Stimulated activated CD8-positive, alpha-beta memory T cell treated with anti-CD3 and anti-CD28 coated beads, Interleukin-7, amount 100 ng/mL, for 1 hour (primary cell): ENCODE measurements around the gene ITGA7.

Source experiments
- DNase-seq, 2 donors: peaks; one replicate each; pipeline ENCODE4 v3.0.0-alpha.2; 2020; ENCODE audit warnings: low read depth in 2 of 2

ITGA7 gene, protein sequence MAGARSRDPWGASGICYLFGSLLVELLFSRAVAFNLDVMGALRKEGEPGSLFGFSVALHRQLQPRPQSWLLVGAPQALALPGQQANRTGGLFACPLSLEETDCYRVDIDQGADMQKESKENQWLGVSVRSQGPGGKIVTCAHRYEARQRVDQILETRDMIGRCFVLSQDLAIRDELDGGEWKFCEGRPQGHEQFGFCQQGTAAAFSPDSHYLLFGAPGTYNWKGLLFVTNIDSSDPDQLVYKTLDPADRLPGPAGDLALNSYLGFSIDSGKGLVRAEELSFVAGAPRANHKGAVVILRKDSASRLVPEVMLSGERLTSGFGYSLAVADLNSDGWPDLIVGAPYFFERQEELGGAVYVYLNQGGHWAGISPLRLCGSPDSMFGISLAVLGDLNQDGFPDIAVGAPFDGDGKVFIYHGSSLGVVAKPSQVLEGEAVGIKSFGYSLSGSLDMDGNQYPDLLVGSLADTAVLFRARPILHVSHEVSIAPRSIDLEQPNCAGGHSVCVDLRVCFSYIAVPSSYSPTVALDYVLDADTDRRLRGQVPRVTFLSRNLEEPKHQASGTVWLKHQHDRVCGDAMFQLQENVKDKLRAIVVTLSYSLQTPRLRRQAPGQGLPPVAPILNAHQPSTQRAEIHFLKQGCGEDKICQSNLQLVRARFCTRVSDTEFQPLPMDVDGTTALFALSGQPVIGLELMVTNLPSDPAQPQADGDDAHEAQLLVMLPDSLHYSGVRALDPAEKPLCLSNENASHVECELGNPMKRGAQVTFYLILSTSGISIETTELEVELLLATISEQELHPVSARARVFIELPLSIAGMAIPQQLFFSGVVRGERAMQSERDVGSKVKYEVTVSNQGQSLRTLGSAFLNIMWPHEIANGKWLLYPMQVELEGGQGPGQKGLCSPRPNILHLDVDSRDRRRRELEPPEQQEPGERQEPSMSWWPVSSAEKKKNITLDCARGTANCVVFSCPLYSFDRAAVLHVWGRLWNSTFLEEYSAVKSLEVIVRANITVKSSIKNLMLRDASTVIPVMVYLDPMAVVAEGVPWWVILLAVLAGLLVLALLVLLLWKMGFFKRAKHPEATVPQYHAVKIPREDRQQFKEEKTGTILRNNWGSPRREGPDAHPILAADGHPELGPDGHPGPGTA

DNA sequence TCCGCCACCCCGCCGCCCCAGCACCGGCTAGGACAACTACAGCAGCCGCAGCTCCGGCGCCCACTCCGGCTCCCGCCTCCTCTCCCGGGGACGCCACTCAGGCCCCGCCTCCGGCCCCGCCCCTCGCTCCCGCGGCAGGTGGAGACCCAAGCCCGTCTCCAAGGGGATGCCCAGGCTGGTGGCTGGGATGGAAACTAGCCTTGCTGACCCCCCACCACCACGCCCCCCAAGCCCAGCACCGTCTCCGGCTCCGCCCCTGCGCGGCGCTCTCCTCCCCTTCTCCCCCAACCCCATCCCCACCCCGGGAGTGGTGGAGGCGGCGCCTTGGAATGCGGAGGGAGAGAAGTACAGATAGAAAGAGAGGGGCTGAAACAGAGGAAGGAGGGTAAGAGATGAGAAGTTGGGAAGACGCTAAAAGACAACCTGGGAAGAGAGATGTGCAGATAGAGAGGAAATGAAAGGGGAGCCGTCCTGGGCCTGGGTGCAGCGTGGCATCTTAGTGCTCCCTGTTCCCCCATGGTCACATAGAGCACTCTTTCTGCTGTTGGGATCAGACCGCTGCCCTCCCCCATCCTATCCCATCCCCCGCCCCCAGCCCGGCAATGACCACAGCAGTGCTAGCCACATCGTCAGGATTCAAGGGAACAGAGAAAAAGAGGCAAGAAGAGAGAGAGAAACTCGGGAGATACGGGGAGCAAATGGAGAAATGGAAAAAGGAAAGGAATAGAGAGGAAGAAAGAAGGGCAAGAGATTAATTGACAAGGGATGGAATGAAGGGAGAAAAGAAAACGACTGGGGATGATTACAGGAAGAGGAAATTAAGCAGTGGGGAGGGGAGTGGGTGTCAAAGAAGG is at the start of gene ITGA7:
Gene ITGA7 (minus strand): TSS at position 64 of the 854 bp plus-strand sequence. CDS start 222 bp downstream, outside the sequence.
- DNase-seq = peak; percentile 24 to 46

DNA sequence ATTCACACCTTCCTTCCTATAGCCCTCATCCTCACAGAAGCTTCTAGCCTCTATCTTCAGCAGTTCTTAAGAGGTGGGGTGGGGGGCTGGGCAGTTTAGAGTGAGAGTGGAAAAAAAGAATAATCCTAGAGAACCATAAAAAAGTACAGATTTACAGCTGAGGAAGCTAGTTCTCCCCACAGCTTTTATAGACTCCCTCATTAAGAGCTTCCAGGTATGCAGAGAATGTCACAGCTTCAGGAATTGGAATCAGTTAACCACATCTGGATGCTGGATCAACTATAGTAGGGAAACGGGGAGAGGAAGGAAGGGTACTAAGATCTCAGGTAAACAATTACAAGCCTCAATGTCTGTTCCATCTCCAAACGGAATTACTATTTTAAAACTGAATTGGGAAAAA is 47.5 kb upstream of the ITGA7 start:
- no peak for DNase-seq

GRCh38 chr12:55748230-55748993 is 40.7 kb upstream of the ITGA7 start:
- DNase-seq = no peak

GRCh38 chr12:55746913-55747231 is 39.2 kb upstream of the ITGA7 start:
- DNase-seq = no peak

DNA sequence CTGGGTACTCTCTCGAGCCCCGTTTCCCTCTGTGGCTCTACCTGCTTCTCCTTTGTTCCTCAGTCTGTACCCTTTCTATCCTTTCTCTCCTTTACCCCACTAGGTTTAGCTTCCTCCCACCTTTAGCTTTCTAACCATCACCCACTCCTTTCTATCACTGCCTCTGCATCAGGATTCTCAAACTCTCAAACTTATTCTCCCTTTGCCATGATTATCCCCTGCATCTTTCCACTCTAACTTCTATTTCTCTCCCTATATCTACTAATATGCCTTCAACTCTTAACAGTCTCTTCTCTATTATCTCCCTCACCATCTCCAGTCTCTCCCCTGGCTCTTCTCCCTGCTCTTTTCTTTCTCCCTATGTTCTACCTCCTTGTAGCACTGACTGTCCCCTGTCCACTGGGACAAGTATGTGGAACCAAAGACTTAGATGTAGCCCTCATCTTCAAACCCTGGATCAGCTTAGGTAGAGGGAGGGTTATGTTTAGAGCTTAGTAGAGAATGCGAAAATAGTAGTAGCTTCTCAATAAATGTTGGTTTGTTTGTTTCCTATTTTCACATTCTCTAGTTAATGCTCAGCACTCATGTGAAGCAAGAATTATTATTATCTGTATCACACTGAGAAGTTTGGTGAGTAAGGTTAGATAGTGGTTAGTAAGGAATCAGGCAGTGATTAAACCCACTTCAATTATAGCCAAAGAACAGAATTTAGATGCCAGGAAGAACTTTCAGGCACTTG is 38.6 kb upstream of the ITGA7 start:
- no peak for DNase-seq

- DNase-seq = no peak
These were observed 37.9 kb upstream of the ITGA7 start for GRCh38 chr12:55745361-55746173.

DNA sequence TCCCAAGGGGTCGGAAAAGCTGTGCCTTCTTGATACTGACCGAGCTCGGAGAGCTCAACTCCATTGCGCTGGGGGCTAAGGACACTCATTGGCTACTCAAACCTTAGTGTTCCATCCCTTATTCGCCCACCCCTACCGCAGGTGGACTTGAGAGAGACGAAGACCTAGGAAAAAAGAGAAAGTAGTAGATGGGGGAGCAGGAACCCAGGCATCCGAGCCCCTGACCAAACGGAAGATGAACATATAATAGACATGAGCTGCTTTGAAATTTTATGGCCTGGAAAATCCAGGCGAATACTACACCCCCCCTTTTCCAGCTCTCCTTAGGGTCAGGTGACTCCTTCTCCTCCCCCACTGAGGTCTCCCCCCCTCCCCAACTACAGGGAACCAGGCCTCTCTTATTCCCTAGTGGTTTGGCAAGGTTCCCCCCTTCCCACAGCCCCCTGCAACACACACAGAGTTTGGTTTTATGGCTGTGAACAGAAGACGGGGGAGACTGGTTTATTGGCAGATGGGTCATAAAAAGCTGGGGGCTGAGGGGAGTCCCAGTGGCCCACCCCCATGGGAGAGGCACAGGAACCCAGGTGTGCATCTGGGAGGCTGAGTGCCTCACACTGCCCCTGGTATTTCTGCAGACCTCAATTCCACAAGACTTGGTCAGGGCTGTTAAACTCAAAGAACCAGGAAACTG is 36.8 kb upstream of the ITGA7 start:
- DNase-seq = no peak

DNA sequence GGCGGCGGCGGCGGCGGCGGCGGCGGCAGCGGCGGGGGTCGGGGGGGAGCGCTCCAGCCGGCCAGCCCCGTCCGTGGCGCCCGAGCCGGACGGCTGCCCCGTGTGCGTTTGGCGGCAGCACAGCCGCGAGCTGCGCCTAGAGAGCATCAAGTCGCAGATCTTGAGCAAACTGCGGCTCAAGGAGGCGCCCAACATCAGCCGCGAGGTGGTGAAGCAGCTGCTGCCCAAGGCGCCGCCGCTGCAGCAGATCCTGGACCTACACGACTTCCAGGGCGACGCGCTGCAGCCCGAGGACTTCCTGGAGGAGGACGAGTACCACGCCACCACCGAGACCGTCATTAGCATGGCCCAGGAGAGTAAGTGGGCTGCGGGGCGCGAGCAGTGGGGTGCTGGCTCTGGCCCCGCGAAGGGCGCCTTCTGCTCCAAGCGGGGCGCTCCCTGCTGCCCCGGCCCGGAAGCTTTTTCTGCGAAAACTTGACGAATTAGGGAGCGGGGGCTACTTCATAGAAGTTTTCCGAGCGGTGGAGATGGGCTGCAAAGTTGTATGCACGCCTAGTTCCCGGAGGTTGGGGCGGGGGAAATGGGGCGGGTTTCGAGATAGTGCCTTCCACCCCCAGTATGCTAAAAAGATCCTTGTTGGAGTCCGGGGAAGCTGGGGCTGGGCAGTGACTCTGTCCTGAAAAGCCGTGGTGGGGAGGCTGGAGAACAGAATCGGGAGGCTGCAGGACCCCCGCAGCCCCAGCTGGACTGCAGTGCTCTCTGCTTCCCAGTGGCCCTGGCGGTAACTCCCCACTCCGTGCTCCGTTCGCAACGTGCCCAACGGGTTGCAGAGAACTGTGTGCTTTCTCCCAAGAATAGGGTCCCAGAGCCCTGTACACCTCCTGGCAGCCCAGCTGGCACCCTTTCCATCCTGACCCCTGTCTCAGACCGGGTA is 36.0 kb upstream of the ITGA7 start:
- DNase-seq = no peak

GRCh38 chr12:55742719-55743405 is 35.2 kb upstream of the ITGA7 start, which contains the start of gene GDF11:
Gene GDF11, plus strand, starts transcription at chr12:55743122. Its CDS starts 195 bp downstream, at chr12:55743317.
- DNase-seq = peak; percentile 45 to 55

- no peak for DNase-seq
These were observed 34.4 kb upstream of the ITGA7 start for GRCh38 chr12:55741931-55742680.

DNA sequence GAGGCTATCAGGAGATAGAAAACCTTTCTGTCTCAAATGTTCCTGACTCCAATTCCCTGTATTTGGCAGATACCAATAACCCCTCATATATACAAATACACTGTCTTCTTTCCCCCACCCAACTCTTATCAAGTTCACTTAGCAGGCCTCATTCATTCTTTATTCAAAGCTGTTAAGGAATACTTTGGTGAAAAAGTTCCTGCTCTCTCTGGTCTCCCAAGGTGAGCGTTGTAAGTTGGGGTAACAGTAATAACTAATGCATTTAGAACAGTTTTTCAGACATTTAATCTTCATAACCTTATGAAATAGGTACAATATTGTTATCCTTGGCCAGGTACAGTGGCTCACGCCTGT is 31.3 kb upstream of the ITGA7 start:
- no peak for DNase-seq

GRCh38 chr12:55738123-55739024 is 30.7 kb upstream of the ITGA7 start:
- DNase-seq = peak; percentile 45 to 55

DNA sequence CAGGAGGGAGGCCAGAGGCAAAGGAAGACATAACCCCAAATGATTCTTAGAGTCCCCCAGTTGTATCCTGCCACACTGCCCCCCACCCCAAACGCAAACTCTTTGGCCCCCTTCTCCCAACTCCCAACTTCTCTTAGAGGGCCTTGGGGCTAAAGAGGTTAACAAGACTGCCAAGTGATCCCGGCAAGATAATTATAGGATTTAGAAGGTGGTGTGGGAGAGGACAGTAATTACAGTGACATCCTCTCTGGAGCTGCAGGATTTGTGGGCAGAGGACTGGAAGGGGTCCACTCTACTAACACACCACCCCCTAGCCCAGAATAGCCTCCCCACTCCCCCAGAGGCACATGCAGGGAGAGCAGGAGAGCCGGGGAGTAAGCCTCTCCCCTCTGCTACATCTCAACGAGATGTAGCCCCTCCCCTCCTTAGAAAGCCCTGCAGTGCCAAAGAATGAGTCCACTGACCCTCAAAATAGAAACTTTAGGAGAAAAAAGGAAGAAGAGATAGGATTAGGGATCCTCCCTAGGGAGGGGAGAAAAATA is 29.9 kb upstream of the ITGA7 start:
- no peak for DNase-seq

GRCh38 chr12:55736780-55737580 is 29.3 kb upstream of the ITGA7 start:
- peak in 1 of 2 donors; percentile 23 for DNase-seq
